Uterus (tissue), 2 donors: ENCODE results near the gene PCDHA10.

ENCODE experiments used
- CTCF ChIP-seq, 4 experiments: fragments of 200-600 bp in 2 of 4; fragments of 450-650 bp in 2 of 4; sonication (generic) in 2 of 4; IDR thresholded peaks; one replicate each; pipeline ENCODE4 v1.5.1; 2016 to 2019; ENCODE audit warnings: antibody characterized with exemption in 4 of 4, mild to moderate bottlenecking in 2 of 4, moderate library complexity in 1 of 4
- POLR2A ChIP-seq, 2 donors: fragments of 450-650 bp; IDR thresholded peaks; one replicate each; pipeline ENCODE4 v1.6.1; 2016; ENCODE audit warnings: antibody characterized with exemption in 2 of 2, mild to moderate bottlenecking in 1 of 2, moderate library complexity in 1 of 2

DNA sequence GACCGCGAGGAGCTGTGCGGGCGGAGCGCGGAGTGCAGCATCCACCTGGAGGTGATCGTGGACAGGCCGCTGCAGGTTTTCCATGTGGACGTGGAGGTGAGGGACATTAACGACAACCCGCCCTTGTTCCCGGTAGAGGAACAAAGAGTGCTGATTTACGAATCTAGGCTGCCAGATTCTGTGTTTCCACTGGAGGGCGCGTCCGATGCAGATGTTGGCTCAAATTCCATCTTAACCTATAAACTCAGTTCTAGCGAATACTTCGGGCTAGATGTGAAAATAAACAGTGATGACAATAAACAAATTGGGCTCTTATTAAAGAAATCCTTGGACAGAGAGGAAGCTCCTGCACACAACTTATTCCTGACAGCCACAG lies 27.3 kb upstream of the PCDHA10 start:
- TF ChIP-seq CTCF (IDR thresholded peaks at IDR 0.05) (peak in 1 of 4 experiments; percentile 8), POLR2A (IDR thresholded peaks at IDR 0.05) (no peak)
